T-helper 17 cell (primary cell): ENCODE data around the gene ITGA1. TPM values are rescaled to one million over a fixed set of nuclear protein-coding genes. Genes with fewer than 3 reads are reported as not detected.
A peak's percentile ranks its signal among the peaks of the same experiment; 100 is the strongest.

ENCODE experiments used
- ATAC-seq: fragments of 150-1000 bp; cut with Tn5 transposase; 2 replicates; pipeline ENCODE4 v1.10.0; 2021; ENCODE audit warnings: mild to moderate bottlenecking, moderate library complexity
- DNase-seq, 3 donors: peaks; one replicate each; pipeline versions ENCODE4 v3.0.0 to v3.0.0-alpha.2; 2020 to 2021
- H3K9me3 ChIP-seq: one replicate; pipeline ENCODE4 v1.7.0; 2013; ENCODE audit warnings: low read length, mild to moderate bottlenecking; ENCODE audit not compliant: control insufficient read depth, poor library complexity, severe bottlenecking
- H3K27ac Mint-ChIP-seq: one replicate; pipeline ENCODE4 v1.8.0; 2022; ENCODE audit warnings: mild to moderate bottlenecking, moderate library complexity, mixed read lengths
- H3K27me3 Mint-ChIP-seq: one replicate; pipeline ENCODE4 v1.8.0; 2022; ENCODE audit warnings: mixed read lengths
- H3K36me3 Mint-ChIP-seq: one replicate; pipeline ENCODE4 v1.8.0; 2022; ENCODE audit warnings: low read depth, mixed read lengths
- H3K4me1 Mint-ChIP-seq: one replicate; pipeline ENCODE4 v1.8.0; 2022; ENCODE audit warnings: mild to moderate bottlenecking, mixed read lengths
- H3K4me3 Mint-ChIP-seq: one replicate; pipeline ENCODE4 v1.8.0; 2022; ENCODE audit warnings: mild to moderate bottlenecking, moderate library complexity, mixed read lengths
- total RNA-seq, 4 donors: library from RNA in 2 of 4; stranded (reverse) in 2 of 4; gene quantifications; one replicate each; pipeline ENCODE4 v1.2.3 and lab custom pipeline; 2022 to 2026

Gene ITGA1
- total RNA-seq, 2 donors from 2014 or later: 4.0 to 4.3 TPM

GRCh38 chr5:53006911-53007890 is 219.5 kb downstream of the ITGA1 start:
- Mint-ChIP-seq H3K4me1 (peaks cover 22% of the 10 kb centered on the region), H3K27ac (peak overlapping the region; percentile 61), H3K27me3 (no peaks in the 10 kb centered on the region), H3K4me3 (peak overlapping the region; percentile 26), H3K36me3 (no peaks in the 10 kb centered on the region)
- ATAC-seq (no peak), DNase-seq (no peak)
- H3K9me3 ChIP-seq: no peaks in the 10 kb centered on the region

GRCh38 chr5:53008751-53009150 is 221.0 kb downstream of the ITGA1 start:
- Mint-ChIP-seq H3K27ac (no peak overlapping the region), H3K27me3 (no peaks in the 10 kb centered on the region), H3K4me3 (no peak overlapping the region), H3K4me1 (peaks cover 22% of the 10 kb centered on the region), H3K36me3 (no peaks in the 10 kb centered on the region)
- H3K9me3 ChIP-seq: no peaks in the 10 kb centered on the region
- DNase-seq (no peak), ATAC-seq (no peak)

Other genes starting within 250 kb of the ITGA1 start
- 1 to 10 TPM; 6.0 to 8.1 TPM for gene PELO, start within 50 bp of the ITGA1 start, total RNA-seq
- 1 to 10 TPM in 1 of 2 donors, under 1 TPM in 1; 0.62 to 1.8 TPM for gene ITGA2, start 201.4 kb downstream of the ITGA1 start, total RNA-seq